HG02763 (cell line): ENCODE results near the gene CCDC124.
"Not testable (repeated sequence)": the region's sequence is repeated elsewhere in the genome, so short reads cannot be mapped to it uniquely, and the experiment has no call there.

ENCODE experiments used
- ATAC-seq: cut with Tn5 transposase; IDR thresholded peaks from one replicate; pipeline ENCODE4 v1.9.1; 2021; ENCODE audit warnings: mild to moderate bottlenecking, moderate library complexity; ENCODE audit not compliant: unreplicated experiment

The CCDC124 gene, protein sequence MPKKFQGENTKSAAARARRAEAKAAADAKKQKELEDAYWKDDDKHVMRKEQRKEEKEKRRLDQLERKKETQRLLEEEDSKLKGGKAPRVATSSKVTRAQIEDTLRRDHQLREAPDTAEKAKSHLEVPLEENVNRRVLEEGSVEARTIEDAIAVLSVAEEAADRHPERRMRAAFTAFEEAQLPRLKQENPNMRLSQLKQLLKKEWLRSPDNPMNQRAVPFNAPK

DNA sequence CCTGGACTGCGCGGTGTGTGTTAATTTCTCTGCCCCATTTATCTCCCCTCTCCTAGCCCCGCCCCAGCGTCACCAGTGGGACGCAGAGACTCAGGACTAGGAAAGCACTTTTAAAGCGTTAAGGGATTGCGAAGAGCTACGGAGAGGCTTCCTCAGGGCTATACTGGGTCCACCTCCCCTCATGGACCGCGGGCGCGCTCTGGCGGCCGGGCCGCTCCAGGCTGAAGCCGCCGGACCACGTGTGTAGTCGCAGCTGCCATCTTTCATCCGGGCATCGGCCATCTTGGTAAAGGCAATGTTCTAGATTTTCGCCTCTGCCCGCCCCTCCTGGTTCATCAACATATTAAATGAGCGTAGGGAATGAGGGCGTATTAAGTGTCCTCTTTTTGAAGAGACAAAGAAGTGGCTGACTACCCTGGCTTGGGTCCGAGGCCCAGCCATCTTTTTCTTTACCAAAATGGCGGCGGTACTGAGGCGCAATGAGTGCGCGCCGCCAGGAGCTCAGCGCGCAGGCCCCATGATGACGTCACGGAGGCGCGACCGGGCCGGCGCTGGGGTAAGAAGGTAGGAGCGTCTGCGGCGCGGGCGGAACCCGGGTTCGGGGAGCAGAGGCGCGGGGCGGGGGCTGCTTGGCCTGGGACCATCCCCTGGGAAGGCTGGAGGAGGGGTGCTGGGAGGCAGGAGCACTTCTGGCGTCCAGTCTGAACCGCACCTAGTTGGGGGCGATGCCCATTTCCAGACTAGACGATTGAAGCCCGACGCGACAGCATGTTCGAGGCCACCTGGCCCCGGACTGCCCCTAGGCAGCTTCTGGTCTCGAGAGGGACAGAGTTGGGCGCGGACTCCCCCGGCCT is at the start of gene CCDC124:
CCDC124 (plus strand) TSS at position 531 of the 854 bp plus-strand sequence. CDS start 3,406 bp downstream, outside the sequence.
- peak; percentile 80 for ATAC-seq

DNA sequence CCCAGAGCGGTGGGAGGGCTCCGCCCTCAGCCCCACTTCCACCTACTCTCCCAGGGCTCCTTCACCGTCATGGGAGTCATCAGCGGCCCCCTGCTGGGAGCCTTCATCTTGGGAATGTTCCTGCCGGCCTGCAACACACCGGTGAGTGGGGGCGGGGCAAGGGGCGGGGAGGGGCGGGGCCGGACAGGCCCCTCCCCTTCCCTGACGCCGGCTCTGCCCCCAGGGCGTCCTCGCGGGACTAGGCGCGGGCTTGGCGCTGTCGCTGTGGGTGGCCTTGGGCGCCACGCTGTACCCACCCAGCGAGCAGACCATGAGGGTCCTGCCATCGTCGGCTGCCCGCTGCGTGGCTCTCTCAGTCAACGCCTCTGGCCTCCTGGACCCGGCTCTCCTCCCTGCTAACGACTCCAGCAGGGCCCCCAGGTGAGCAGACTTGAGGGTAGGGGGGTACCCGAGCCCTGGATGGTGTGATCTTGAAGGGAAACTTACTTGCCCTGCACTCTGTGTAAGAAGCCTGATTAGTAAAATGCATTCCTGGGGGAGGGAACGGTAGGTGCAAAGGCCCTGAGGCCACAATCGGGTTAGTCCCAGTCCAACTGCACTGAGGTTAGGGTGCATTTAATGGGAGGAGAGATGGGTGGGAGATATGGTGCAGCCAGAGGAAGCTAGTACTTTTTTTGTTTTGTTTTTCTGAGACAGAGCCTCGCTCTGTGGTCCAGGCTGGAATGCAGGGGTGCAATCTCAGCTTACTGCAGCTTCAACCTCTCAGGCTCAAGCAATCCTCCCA is 49.0 kb upstream of the CCDC124 start:
- no peak for ATAC-seq

DNA sequence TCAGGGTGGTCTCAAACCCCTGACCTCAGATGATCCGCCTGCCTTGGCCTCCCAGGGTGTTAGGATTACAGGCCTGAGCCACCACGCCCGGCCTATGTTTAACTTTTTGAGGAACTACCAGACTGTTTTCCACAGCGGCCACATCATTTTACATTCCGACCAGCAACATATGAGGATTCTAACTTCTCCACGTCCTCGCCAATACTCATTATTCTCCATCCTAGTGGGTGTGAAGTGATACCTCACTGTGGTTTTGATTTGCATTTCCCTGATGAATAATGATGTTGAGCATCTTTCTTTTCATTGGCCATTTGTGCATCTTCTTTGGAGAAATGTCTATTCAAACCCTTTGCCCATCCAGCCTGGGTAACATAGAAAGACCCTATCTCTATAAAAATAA is 46.3 kb upstream of the CCDC124 start:
- no peak for ATAC-seq

DNA sequence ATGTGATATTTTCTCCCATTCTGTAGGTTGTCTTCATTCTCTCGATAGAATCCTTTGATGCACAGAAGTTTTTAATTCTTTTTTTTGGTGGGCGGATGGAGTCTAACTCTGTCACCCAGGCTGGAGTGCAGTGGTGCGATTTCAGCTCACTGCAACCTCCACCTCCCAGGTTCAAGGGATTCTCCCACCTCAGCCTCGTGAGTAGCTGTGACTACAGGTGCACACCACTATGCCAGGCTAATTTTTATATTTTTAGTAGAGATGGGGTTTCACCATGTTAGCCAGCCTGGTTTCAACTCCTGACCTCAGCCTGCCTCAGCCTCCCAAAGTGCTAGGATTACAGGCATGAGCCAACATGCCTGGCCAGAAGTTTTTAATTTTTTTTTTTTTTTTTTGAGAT is 45.6 kb upstream of the CCDC124 start:
- not testable (repeated sequence) for ATAC-seq

DNA sequence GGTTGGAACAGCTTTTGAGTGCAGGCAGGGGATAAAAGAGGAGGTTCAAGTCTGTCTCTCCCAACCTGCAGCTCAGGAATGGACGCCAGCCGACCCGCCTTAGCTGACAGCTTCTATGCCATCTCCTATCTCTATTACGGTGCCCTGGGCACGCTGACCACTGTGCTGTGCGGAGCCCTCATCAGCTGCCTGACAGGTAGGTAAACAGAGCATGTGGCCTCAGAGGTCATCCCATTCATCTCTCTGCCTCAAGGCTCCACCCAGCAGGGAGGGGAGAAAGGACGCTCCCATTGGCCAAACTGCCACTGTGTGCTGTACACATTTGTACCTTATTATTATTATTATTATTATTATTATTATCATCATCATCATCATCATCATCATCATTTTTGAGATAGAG is 44.6 kb upstream of the CCDC124 start:
- ATAC-seq = no peak

DNA sequence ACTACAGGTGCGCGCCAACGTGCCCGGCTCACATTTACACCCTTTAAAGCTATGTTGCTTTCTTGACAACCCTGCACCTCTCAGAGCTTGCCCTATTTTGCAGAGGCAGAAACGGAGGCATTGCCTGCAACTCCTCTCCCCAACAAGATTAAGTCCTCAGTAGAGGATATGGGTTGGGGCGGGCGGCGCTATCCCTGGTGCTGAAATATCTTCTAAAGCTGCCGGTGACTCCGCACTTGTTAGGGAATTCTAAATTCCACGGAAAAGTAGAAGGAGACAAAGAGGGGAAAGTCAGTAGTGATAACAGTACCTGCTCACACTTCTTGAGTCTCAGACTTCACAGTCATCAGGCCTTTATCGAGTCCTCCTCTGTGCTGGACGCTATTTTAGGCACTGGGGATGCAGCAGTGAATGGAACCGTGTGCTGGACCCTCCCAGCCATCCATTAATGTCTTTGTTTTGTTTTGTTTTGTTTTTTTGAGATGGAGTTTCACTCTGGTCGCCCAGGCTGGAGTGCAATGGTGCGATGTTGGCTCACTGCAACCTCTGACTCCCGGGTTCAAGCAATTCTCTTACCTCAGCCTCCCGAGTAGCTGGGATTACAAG is 43.1 kb upstream of the CCDC124 start:
- no peak for ATAC-seq

DNA sequence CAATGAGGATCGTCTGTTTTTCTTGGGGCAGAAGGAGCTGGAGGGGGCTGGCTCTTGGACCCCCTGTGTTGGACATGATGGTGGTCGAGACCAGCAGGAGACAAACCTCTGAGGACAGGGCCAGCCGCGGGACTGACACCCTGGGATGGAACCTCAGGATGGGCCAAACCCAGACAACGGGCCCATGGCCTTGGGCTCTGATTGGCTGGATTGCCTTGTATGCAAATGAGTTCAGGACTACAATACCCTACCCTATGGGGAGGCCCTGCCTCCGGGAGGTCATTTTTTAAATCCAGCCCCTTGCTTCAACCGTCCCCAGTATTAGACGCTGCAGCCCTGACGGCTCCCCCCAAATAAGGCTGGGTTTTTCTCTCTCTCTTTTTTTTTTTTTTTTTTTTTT is 39.0 kb upstream of the CCDC124 start:
- no peak for ATAC-seq

DNA sequence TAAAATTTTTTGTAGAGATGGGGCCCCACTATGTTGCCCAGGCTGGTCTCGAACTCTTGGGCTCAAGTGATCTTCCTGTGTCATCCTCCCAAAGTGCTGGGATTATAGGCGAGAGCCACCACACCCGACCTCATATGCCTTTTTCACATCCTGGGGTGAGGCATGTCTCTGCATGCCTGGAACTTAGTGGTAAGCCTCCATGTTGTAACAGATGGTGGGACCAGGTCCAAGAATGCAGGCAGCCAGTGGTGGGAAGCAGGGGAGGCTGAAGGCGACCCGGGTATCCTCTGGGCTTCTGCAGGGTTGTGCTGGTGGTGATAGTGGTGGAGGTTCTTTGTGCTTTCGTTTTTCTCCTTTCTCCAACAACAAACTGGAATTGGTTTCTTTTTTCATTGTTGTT is 30.1 kb upstream of the CCDC124 start:
- ATAC-seq = no peak

DNA sequence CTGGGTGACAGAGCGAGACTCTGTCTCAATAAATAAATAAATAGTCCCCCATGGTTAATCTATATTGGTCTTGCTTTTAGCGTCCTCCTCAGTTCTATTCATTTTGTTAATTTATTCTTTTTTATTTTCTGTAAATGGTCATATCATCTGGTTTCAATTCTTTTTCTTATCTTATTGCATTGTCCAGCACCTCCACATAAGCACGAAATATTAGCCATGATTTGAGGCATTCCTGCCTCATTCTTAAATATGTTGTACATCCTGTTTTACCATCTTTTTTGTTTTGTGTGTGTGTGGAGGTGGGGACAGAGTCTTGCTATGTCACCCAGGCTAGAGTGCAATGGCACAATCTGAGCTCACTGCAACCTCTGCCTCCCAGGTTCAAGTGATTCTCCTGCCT is 24.6 kb upstream of the CCDC124 start:
- no peak for ATAC-seq

DNA sequence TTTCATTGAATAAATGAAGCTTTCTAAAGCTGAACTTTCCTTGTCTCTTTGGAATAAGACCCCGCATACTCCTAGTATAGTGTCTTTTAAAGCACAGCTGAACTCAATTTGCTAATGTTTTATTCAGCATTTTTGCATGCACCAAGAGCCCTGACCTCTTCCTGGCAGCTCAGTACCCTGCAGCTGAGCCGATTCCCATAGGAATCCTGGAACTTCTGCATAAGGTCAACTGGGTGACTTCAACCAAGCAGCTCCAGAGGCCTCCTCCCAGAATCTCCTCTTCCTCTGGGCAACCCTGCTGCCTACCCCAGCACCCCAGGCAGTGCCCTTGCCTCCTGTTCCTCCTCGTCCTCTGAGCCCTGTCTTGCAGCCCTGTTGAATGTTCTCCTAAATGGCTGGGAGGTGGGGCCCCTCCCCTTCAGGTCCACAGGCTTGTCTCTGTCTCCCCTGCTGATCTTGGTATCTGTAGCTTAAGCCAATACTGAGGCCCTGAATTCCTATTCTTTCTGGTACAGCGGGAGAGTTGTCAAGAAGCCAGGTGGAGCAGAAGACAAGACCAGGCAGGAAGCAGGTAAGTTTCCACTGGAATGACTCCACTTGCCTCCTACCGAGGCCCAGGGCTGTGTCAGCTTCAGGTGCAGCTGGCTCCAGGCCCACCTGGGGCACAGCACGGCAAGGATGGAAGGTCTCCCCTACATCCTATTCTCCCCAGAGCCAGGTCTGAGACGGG is 23.6 kb upstream of the CCDC124 start:
- no peak for ATAC-seq

DNA sequence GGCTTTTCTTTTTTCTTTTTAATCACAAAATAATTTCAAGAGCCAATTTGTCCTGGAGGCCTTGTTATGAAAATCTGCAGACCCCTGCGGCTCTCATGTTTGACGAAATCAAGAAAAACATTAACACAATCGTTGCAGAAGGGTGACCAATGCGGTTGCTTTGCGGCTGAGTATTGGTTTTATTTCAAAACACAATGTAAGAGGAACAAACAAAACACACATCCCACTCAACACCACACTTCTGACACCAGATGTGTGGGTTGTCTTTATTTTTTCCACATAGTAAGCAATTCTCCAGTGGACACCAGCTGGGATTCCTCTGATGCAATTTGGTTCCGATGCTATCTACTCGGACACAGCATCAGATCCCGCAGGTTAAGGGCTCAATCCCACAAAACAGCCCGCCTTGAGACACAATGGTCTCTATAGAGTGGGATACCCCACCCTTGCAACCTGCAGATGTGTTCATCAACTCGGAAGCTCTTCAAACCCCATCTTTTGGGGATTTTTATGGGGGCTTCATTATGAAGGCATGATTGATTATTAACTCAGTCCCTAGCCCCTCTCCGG is 21.9 kb upstream of the CCDC124 start:
- no peak for ATAC-seq

DNA sequence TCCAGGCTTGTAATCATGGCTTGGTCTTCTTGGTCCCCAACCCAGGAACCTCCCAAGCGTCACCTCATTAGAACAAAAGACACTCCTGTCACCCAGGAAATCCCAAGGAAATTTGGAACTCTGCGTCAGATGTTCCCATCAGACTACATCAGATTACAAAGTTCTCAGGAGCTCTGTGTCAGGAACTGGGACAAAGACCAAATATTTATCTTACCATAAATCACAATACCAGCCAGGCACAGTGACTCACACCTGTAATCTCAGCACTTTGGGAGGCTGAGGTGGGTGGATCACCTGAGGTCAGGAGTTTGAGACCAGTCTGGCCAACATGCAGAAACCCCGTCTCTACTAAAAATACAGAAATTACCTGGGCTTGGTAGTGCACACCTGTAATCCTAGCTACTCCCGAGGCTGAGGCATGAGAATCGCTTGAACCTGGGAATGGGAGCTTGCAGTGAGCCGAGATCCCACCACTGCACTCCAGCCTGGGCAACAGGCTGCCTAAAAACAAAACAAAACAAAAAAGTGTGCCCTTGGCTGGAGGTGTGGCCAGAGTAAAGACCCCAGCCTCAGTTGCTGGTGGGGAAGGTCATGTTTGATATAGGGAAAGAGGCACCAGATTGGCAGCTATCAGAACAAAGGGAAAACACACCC is 16.7 kb upstream of the CCDC124 start:
- ATAC-seq = no peak

DNA sequence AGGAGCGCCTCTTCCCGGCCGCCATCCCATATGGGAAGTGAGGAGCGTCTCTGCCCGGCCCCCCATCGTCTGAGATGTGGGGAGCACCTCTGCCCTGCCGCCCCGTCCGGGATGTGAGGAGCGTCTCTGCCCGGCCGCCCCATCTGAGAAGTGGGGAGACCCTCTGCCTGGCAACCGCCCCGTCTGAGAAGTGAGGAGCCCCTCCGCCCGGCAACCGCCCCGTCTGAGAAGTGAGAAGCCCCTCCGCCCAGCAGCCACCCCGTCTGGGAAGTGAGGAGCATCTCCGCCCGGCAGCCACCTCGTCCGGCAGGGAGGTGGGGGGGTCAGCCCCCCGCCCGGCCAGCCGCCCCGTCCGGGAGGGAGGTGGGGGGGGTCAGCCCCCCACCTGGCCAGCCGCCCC is 14.7 kb upstream of the CCDC124 start:
- ATAC-seq = not testable (repeated sequence)

DNA sequence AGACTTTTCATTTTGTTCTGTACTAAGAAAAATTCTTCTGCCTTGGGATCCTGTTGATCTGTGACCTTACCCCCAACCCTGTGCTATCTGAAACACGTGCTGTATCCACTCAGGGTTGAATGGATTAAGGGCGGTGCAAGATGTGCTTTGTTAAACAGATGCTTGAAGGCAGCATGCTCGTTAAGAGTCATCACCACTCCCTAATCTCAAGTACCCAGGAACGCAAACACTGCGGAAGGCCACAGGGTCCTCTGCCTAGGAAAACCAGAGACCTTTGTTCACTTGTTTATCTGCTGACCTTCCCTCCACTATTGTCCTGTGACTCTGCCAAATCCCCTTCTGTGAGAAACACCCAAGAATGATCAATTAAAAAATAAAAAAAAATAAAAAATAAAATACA is 13.7 kb upstream of the CCDC124 start:
- ATAC-seq = not testable (repeated sequence)

DNA sequence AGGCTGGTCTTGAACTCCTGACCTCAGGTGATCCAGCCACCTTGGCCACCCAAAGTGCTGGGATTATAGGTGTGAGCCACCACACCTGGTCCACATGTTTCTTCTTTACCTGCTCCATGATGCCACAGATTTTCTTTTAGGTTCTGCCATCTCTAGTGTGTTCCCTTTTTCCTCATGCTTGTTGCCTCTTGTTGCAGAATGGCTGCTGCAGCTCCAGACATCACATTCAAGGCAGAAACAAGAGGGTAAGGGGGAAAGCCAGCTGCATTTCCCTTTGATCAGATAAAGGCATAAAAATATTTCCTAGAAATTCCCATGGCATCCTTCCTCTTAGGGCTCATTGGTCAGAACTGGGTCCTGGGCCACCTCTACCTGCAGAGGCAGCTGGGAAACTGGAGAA is 12.3 kb upstream of the CCDC124 start:
- ATAC-seq = no peak

DNA sequence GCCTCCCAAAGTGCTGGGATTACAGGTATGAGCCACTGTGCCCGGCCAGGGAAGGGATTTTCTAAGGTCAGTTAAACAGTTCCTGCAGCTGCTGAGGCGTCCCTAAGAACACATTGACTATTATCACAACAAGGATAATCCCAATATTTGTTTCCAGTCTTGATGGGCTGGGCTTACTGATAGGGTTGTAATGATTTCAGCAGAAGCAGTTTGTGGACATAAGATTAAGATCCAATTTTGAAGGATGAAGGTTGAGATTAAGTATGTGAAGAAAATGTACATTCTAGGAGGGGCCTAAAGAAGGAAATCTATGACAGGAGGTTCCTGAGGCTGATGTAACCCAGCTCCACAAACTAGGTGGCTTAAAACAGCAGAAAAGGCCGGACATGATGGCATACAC is 10.7 kb upstream of the CCDC124 start:
- no peak for ATAC-seq

DNA sequence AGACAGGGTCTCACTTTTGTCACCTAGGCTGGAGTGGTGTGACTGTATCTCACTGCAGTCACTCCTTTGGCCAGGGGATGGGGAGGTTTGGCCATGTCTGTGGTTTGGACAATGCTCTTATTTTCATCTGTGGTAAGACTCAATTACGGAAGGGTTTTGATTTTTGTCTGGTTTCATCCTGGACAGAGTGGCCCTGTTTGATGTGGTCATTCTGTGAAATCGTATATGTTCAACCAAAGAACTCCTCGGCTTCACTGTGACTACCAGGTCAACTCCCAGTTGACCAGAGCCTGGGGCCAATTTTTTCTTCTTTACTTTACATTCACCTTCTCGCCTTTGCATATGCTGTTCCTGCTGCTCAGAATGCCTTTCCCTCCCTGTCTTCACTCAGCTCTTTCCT is 6.8 kb upstream of the CCDC124 start:
- no peak for ATAC-seq

DNA sequence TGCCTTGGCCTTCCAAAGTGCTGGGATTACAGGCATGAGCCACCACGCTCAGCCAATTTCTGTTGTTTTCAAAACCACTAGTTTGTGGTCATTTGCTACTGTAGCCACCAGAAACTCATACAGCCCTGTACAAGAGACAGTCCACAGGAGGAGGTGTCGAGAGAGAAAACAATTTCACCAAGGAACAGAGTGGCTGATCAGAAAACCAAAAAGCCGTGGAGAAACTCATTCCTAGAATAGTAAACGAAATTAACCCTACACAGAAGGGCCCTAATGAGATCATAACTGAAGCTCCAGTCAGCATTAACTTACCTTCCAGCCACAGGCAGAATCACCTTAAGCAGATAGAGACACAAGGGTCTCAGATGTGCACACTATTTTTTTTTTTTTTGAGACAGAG is 3.8 kb upstream of the CCDC124 start:
- no peak for ATAC-seq

DNA sequence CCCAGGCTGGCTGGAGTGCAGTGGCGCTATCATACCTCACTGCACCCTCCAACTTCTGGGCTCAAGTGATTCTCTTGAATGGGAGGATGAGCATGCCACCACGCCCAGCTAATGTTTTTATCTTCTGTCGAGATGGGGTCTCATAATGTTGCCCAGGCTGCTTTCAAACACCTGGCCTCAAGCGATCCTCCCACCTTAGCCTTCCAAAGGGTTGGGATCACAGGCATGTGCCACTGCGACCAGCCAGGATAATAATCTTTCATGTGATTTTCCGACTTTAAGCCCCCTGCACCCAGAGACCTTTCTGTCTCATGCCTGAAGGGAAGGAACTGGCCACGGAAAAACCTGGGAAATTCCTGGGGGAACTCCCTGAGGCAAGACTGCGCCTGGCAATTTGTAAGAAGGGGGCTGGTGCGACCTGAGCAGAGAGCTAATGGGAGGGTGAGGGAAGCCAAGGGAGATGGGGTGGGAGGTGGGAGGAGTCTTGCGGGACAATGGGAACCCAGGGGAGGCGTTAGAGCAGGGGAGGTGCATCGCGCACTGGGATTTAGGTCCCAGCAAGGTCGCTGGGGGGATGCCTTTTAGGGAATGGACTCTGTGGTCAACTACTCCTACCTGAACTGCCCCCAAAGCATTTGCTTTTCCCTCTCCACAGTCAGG is 1.2 kb upstream of the CCDC124 start:
- no peak for ATAC-seq
